ENCODE data around the gene L3MBTL4.

DNA sequence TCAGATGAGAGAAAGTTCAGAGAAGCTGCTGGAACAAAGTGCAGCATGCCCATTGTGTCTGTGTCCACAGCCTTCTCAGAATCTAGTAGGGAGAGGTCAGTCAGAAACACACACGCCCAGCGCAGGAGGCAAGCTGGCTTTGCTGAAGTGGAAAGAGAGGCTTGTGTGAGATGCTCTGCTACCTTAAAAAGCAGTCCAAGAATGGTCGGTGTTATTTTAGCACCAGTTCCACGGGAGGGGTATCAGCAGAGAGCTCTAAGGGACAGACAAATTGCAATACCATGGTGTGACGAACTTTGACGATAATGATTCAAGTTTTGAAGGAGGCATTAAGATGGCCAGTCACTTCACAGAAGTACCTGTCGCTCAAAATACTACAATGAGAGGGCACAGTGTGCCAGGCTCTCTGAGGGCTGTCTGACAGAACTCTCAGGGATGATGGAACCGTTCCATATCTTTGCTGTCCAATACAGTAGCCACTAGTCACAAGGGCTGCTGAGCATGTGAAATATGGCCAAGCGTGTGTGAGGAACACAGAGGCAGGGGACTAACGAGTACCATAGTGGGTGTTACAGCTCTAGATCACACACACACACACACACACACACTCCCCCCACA, 281.9 kb downstream of the L3MBTL4 start:
- no peak for TF ChIP-seq POLR2A (IDR thresholded peaks at IDR 0.05; ENCODE audit: low read depth, low read length)
- no peak for TF ChIP-seq POLR2AphosphoS5 (IDR thresholded peaks at IDR 0.05; ENCODE audit: low read depth, low read length)

All from GM12892 (cell line).